Tibial nerve (tissue), 4 donors: ENCODE data around the gene DNAAF3. TPM values are rescaled to one million over a fixed set of nuclear protein-coding genes. Genes with fewer than 3 reads are reported as not detected.

Experiments
- DNase-seq, 2 donors: peaks; one replicate each; pipeline ENCODE4 v3.0.0-alpha.2; 2019; ENCODE audit warnings: low spot score in 2 of 2
- H3K27ac ChIP-seq, 4 donors: fragments of 200-600 bp; sonication (generic) in 3 of 4; one replicate each; pipeline ENCODE4 v1.5.1; 2017 to 2019; ENCODE audit warnings: mild to moderate bottlenecking in 1 of 4
- H3K27me3 ChIP-seq, 2 donors: fragments of 200-600 bp; sonication (generic) in 1 of 2; one replicate each; pipeline versions ENCODE4 v1.5.1 to v1.6.0; 2017 to 2019
- H3K36me3 ChIP-seq, 3 donors: fragments of 200-600 bp; sonication (generic); one replicate each; pipeline ENCODE4 v1.5.1; 2018 to 2019
- H3K4me1 ChIP-seq, 4 donors: fragments of 200-600 bp; sonication (generic) in 3 of 4; one replicate each; pipeline ENCODE4 v1.5.1; 2017 to 2019
- H3K4me3 ChIP-seq, 4 donors: fragments of 200-600 bp; sonication (generic) in 3 of 4; one replicate each; pipeline ENCODE4 v1.5.1; 2017 to 2019; ENCODE audit warnings: mild to moderate bottlenecking in 1 of 4, moderate library complexity in 1 of 4
- H3K9me3 ChIP-seq, 4 donors: fragments of 200-600 bp; sonication (generic) in 3 of 4; one replicate each; pipeline ENCODE4 v1.5.1; 2017 to 2019
- EP300 ChIP-seq, 2 donors: sonication (generic); formaldehyde crosslinking; IDR thresholded peaks; one replicate each; pipeline ENCODE4 v1.6.1; 2017; ENCODE audit warnings: antibody characterized with exemption in 2 of 2, mild to moderate bottlenecking in 1 of 2
- POLR2A ChIP-seq, 2 donors: fragments of 450-650 bp; IDR thresholded peaks; one replicate each; pipeline ENCODE4 v1.6.1; 2017; ENCODE audit warnings: antibody characterized with exemption in 2 of 2, mild to moderate bottlenecking in 2 of 2, moderate library complexity in 2 of 2
- WGBS, 2 donors: methylation state at CpG; one replicate each; pipeline ENCODE4 v1.1.5; 2018; 5-methylcytosine and 5-hydroxymethylcytosine counted together
- total RNA-seq, 4 donors: library from RNA; depleted of rRNA; stranded (reverse); fragments of >200 nt; gene quantifications; one replicate each; pipeline ENCODE4 v1.1.0, GENCODE V29; 2016
- TF ChIP-seq, protein P1 (sequence below), 5 experiments: fragments of 200-600 bp in 3 of 5; fragments of 450-650 bp in 2 of 5; sonication (generic) in 3 of 5; IDR thresholded peaks; one replicate each; pipeline ENCODE4 v1.5.1; 2016 to 2019; ENCODE audit warnings: antibody characterized with exemption in 5 of 5, mild to moderate bottlenecking in 3 of 5, moderate library complexity in 2 of 5

Gene DNAAF3
- total RNA-seq, 4 donors from 2014 or later = 1.2 to 2.7 TPM; not detected in 2

DNA sequence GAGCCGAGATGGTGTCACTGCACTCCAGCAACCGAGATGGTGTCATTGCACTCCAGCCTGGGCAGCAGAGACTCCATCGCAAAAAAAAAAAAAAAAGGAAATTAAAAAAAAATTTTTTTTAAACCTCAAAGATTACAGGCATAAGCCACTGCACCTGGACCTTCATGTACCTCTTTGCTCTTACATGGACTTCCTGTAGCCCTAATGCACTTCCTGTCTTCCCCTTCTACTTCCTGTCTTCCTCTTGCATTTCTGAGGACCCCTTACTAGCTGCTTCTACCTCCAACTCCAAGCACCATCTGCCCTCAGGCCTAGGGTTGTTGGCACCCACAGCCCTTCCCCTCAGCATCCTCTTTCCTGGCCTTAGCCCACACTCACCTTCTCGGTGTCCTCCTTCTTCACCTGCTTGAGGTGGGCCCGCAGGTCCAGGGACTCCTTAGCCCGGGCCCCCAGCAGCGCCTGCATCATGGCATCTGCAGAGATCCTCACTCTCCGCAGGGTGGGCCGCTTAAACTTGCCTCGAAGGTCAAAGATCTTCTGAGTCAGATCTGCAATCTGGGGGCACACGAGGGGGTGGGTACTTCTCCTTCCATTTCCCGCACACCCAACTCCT, 12.7 kb downstream of the DNAAF3 start:
- TF ChIP-seq POLR2A (IDR thresholded peaks at IDR 0.05) (no peak), EP300 (IDR thresholded peaks at IDR 0.05) (no peak)
- TF ChIP-seq, protein P1, sequence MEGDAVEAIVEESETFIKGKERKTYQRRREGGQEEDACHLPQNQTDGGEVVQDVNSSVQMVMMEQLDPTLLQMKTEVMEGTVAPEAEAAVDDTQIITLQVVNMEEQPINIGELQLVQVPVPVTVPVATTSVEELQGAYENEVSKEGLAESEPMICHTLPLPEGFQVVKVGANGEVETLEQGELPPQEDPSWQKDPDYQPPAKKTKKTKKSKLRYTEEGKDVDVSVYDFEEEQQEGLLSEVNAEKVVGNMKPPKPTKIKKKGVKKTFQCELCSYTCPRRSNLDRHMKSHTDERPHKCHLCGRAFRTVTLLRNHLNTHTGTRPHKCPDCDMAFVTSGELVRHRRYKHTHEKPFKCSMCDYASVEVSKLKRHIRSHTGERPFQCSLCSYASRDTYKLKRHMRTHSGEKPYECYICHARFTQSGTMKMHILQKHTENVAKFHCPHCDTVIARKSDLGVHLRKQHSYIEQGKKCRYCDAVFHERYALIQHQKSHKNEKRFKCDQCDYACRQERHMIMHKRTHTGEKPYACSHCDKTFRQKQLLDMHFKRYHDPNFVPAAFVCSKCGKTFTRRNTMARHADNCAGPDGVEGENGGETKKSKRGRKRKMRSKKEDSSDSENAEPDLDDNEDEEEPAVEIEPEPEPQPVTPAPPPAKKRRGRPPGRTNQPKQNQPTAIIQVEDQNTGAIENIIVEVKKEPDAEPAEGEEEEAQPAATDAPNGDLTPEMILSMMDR (IDR thresholded peaks at IDR 0.05) = no peak
- WGBS, 2 donors = 85 to 87% methylated on average over 12 of the region's 12 CpGs
- H3K4me1 ChIP-seq = peaks cover 0 to 15% (median 0%) of the 10 kb centered on the region in 4 donors
- no peaks in the 10 kb centered on the region for H3K36me3 ChIP-seq
- H3K27me3 ChIP-seq = peaks cover 0 to 84% of the 10 kb centered on the region in 2 donors
- DNase-seq = no peak
- H3K9me3 ChIP-seq = peaks cover 0 to 9% (median 0%) of the 10 kb centered on the region in 4 donors
- H3K4me3 ChIP-seq = no peak overlapping the region
- no peak overlapping the region for H3K27ac ChIP-seq

DNA sequence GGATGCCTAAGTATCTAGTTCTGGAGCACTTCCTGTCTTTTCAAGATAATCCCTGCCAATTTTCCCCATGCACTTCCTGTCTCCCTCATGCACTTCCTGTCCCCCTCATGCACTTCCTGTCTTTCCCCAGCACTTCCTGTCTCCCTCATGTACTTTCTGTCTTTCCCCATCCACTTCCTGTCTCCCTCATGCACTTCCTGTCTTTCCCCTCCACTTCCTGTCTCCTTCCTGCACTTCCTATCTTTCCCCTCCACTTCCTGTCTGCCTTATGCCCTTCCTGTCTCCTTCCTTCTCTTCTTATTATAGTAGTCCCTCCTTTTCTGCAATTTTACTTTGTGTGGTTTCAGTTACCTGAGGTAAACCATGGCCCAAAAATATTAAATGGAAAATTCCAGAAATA, 14.4 kb downstream of the DNAAF3 start:
- Histone ChIP-seq H3K9me3 (peaks cover 0 to 9% (median 0%) of the 10 kb centered on the region in 4 donors), H3K27ac (no peak overlapping the region), H3K27me3 (peaks cover 0 to 84% of the 10 kb centered on the region in 2 donors), H3K4me3 (no peak overlapping the region), H3K4me1 (peaks cover 0 to 13% (median 0%) of the 10 kb centered on the region in 4 donors), H3K36me3 (no peaks in the 10 kb centered on the region)
- no peak for DNase-seq
- TF ChIP-seq, protein P1 (IDR thresholded peaks at IDR 0.05) = no peak
- TF ChIP-seq EP300 (IDR thresholded peaks at IDR 0.05) (no peak), POLR2A (IDR thresholded peaks at IDR 0.05) (no peak)

DNA sequence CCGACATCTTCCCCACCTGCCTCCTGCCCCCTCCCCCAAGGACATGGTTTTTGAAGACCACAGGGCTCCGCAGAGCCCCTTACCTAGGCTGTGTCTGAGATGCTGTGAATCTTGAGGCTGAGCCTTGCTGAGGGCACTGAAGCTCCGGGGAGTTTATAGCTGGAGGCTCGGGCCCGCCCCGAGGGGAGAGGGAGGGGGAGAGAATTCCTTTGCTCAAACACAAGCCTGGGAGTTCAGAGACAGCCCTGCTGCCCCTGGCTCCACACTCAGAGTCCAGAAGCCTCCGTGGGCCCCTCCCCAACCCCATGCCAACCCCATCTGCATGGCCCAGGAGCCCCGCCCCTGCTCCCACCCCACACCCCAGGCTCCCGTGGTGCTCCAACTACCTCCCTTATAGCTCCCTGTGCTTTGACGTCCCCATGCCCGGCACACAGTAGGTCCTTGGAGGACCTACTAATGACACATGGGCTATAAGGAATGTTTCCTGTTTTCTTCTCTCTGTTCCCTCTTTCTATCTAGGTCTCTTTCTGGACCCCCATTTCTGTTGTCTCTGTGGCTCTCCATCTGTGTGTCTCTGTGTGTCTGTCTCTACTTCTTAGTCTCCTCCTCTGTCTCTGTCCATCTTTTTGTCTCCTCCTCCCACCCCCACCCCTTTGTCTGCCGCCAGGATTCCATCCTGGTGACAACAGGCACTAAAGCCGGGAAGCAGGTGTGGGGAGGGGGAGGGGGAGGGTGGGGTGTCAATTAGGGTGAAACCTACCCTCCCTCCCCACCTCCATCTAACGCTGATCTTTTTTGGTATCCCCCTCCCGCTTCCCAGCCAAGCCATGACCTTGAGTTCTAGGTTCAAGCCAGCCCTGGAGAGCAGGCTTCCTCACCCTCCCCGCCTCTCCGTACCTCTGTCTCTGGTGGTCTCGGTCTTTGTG, 17.1 kb downstream of the DNAAF3 start, which contains the start of gene TNNT1:
TNNT1 (minus strand) TSS at position 129 of the 926 bp plus-strand sequence. CDS start 2,049 bp downstream, outside the sequence.
- Histone ChIP-seq H3K36me3 (no peaks in the 10 kb centered on the region), H3K27me3 (peaks cover 0 to 84% of the 10 kb centered on the region in 2 donors), H3K4me3 (no peak within 1 kb of the TSS), H3K9me3 (peaks cover 0 to 9% (median 0%) of the 10 kb centered on the region in 4 donors), H3K4me1 (peaks cover 0 to 15% (median 0%) of the 10 kb centered on the region in 4 donors), H3K27ac (no peak within 1 kb of the TSS)
- DNase-seq = no peak
- WGBS, 2 donors = 10 to 11% methylated on average over 17 to 18 of the region's 18 CpGs
- no peak for TF ChIP-seq POLR2A (IDR thresholded peaks at IDR 0.05)
- TF ChIP-seq EP300 (IDR thresholded peaks at IDR 0.05) = no peak
- TF ChIP-seq, protein P1 (IDR thresholded peaks at IDR 0.05) = no peak

DNA sequence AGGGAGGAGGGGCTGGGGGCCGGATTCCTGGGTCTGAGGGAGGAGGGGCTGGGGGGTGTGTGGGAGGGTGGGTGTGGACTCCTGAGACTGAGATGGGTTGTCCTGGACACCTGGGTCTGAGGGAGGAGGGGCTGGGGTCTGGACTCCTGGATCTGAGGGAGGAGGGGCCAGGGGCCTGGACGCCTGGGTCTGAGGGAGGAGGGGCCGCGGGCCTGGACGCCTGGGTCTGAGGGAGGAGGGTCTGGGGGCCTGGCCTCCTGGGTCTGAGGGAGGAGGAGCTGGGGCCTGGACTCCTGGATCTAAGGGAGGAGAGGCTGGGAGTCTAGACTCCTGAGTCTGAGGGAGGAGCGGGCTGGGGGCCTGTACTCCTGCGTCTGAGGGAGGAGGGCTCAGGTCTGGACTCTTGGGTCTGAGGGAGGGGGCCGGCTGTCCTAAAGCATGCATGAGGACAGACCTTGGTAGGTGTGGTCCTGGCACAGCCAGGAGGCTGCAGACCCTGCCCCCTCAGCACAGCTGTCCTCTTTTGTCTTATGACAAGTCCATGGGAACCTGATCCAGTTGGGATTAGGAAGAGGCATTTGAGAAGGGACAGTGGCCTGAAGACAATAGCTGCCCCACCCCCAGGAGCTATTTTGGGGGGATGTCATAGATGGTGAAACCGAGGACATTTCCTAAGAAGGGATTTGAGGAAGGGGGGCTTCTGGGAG, 18.7 kb downstream of the DNAAF3 start:
- peaks cover 0 to 84% of the 10 kb centered on the region in 2 donors for H3K27me3 ChIP-seq
- 30 to 35% methylated on average over 6 of the region's 9 CpGs for WGBS, 2 donors
- H3K4me3 ChIP-seq = no peak overlapping the region
- H3K9me3 ChIP-seq = peaks cover 0 to 9% (median 0%) of the 10 kb centered on the region in 4 donors
- no peak for DNase-seq
- H3K4me1 ChIP-seq = peaks cover 0 to 15% (median 0%) of the 10 kb centered on the region in 4 donors
- TF ChIP-seq, protein P1 (IDR thresholded peaks at IDR 0.05) = no peak
- TF ChIP-seq EP300 (IDR thresholded peaks at IDR 0.05) = no peak
- TF ChIP-seq POLR2A (IDR thresholded peaks at IDR 0.05) = no peak
- H3K27ac ChIP-seq = no peak overlapping the region
- no peaks in the 10 kb centered on the region for H3K36me3 ChIP-seq
